ENCODE data around the gene ENDOV. TPM values are rescaled to one million over a fixed set of nuclear protein-coding genes. Genes with fewer than 3 reads are reported as not detected.

ENDOV gene
- total RNA-seq, 1 experiment from 2014 or later = 14.1 TPM

GRCh38 chr17:80482555-80483308, 67.8 kb downstream of the ENDOV start:
- ChIA-PET POLR2A (ENCODE audit: low non-redundant PET) (no interaction called here), CTCF (no interaction called here)
- no peak for DNase-seq (ENCODE audit: low spot score)
- H3K27me3 ChIP-seq (replicated peaks; ENCODE audit: insufficient read depth, low read depth, low read length, poor library complexity) = peaks cover 61% of the 10 kb centered on the region
- H3K36me3 ChIP-seq (ENCODE audit: insufficient read depth, low read length, poor library complexity, severe bottlenecking) = no peaks in the 10 kb centered on the region
- TF ChIP-seq EZH2 (IDR thresholded peaks at IDR 0.05; ENCODE audit: borderline replicate concordance, low read depth, low read length, poor library complexity, severe bottlenecking) = no peak
- TF ChIP-seq, protein P1, sequence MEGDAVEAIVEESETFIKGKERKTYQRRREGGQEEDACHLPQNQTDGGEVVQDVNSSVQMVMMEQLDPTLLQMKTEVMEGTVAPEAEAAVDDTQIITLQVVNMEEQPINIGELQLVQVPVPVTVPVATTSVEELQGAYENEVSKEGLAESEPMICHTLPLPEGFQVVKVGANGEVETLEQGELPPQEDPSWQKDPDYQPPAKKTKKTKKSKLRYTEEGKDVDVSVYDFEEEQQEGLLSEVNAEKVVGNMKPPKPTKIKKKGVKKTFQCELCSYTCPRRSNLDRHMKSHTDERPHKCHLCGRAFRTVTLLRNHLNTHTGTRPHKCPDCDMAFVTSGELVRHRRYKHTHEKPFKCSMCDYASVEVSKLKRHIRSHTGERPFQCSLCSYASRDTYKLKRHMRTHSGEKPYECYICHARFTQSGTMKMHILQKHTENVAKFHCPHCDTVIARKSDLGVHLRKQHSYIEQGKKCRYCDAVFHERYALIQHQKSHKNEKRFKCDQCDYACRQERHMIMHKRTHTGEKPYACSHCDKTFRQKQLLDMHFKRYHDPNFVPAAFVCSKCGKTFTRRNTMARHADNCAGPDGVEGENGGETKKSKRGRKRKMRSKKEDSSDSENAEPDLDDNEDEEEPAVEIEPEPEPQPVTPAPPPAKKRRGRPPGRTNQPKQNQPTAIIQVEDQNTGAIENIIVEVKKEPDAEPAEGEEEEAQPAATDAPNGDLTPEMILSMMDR (conservative IDR thresholded peaks at IDR 0.05; ENCODE audit: low read depth, low read length) = no peak
- H3K27ac ChIP-seq (ENCODE audit: low read depth, low read length, poor library complexity, severe bottlenecking) = no peak overlapping the region
- intact Hi-C loops (cut with micrococcal nuclease; ENCODE audit: unreplicated experiment) = no loop called here
- H3K9me3 ChIP-seq (ENCODE audit: low read depth, low read length, poor library complexity, severe bottlenecking) = no peaks in the 10 kb centered on the region
- BruUV-seq (replicated peaks) = no TSS peak
- H3K4me1 ChIP-seq (ENCODE audit: insufficient read depth, low read length, poor library complexity, severe bottlenecking) = peaks cover 7% of the 10 kb centered on the region
- H3K4me3 ChIP-seq (ENCODE audit: low read depth, low read length, poor library complexity, severe bottlenecking) = no peak overlapping the region

DNA sequence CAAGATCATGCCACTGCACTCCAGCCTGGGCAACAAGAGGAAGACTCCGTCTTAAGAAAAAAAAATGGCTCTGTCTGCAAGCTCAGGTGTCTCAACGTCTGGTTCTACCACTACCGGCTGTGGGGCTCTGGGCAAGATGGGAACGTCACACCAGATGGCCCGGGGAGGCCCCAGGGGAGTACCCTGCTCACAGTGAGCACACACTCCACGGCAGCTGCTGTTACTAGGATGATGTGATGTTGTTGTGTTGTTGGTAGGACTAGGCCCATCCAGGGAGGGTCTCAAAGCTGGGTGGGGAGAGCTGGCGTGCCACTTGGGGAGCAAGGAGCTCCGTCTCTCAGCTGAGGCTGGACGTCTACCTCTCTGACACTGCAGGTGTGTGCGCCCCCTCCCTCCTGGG, 70.9 kb downstream of the ENDOV start:
- ChIA-PET POLR2A (ENCODE audit: low non-redundant PET) (no interaction called here), CTCF (no interaction called here)
- no peak overlapping the region for H3K27ac ChIP-seq (ENCODE audit: low read depth, low read length, poor library complexity, severe bottlenecking)
- BruUV-seq (replicated peaks) = no TSS peak
- DNase-seq (ENCODE audit: low spot score) = no peak
- H3K9me3 ChIP-seq (ENCODE audit: low read depth, low read length, poor library complexity, severe bottlenecking) = no peaks in the 10 kb centered on the region
- intact Hi-C loops (cut with micrococcal nuclease; ENCODE audit: unreplicated experiment) = no loop called here
- no peaks in the 10 kb centered on the region for H3K4me1 ChIP-seq (ENCODE audit: insufficient read depth, low read length, poor library complexity, severe bottlenecking)
- no peak overlapping the region for H3K4me3 ChIP-seq (ENCODE audit: low read depth, low read length, poor library complexity, severe bottlenecking)
- TF ChIP-seq EZH2 (IDR thresholded peaks at IDR 0.05; ENCODE audit: borderline replicate concordance, low read depth, low read length, poor library complexity, severe bottlenecking) = no peak
- TF ChIP-seq, protein P1 (conservative IDR thresholded peaks at IDR 0.05; ENCODE audit: low read depth, low read length) = no peak
- no peaks in the 10 kb centered on the region for H3K36me3 ChIP-seq (ENCODE audit: insufficient read depth, low read length, poor library complexity, severe bottlenecking)
- H3K27me3 ChIP-seq (replicated peaks; ENCODE audit: insufficient read depth, low read depth, low read length, poor library complexity) = peaks cover 30% of the 10 kb centered on the region

DNA sequence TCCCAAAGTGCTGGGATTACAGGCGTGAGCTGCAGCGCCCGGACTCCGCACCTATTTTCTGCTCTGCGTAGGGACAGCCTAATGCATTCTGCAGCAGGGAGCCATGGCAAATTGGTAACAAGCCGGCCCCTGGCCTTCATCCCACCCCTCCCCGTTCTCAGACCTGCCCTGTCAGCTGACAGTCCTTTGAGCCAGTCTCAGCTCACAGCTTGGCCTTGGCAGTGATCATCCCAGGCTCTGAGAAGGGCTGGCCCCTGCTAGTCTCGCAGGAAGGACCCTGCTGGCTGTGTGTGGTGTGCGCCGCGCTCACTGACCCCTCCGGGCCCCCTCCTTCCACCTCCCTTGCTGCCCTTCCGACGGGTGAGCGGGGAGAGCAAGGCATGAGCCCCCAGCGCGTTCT, 71.7 kb downstream of the ENDOV start:
- intact Hi-C loops (cut with micrococcal nuclease; ENCODE audit: unreplicated experiment) = no loop called here
- BruUV-seq (replicated peaks) = no TSS peak
- CTCF ChIA-PET = no interaction called here
- POLR2A ChIA-PET (ENCODE audit: low non-redundant PET) = no interaction called here
- peaks cover 22% of the 10 kb centered on the region for H3K27me3 ChIP-seq (replicated peaks; ENCODE audit: insufficient read depth, low read depth, low read length, poor library complexity)
- H3K4me3 ChIP-seq (ENCODE audit: low read depth, low read length, poor library complexity, severe bottlenecking) = no peak overlapping the region
- no peak for TF ChIP-seq EZH2 (IDR thresholded peaks at IDR 0.05; ENCODE audit: borderline replicate concordance, low read depth, low read length, poor library complexity, severe bottlenecking)
- DNase-seq (ENCODE audit: low spot score) = no peak
- no peaks in the 10 kb centered on the region for H3K36me3 ChIP-seq (ENCODE audit: insufficient read depth, low read length, poor library complexity, severe bottlenecking)
- H3K4me1 ChIP-seq (ENCODE audit: insufficient read depth, low read length, poor library complexity, severe bottlenecking) = peaks cover 4% of the 10 kb centered on the region
- H3K9me3 ChIP-seq (ENCODE audit: low read depth, low read length, poor library complexity, severe bottlenecking) = no peaks in the 10 kb centered on the region
- no peak overlapping the region for H3K27ac ChIP-seq (ENCODE audit: low read depth, low read length, poor library complexity, severe bottlenecking)

- intact Hi-C loops (cut with micrococcal nuclease; ENCODE audit: unreplicated experiment) = no loop called here
- no peak for DNase-seq (ENCODE audit: low spot score)
- POLR2A ChIA-PET (ENCODE audit: low non-redundant PET) = interaction anchor here (0.9 kb wide), 1 partner anchor 9 kb away, joined by 3 read pairs; no protein-coding TSS in a partner anchor
Observed at GRCh38 chr17:80487511-80487910, 72.5 kb downstream of the ENDOV start.

More at GRCh38 chr17:80487511-80487910, 72.5 kb downstream of the ENDOV start:
- CTCF ChIA-PET = interaction anchor here (0.6 kb wide), 1 partner anchor 20 kb away, joined by 3 read pairs; no protein-coding TSS in a partner anchor
- no peaks in the 10 kb centered on the region for H3K36me3 ChIP-seq (ENCODE audit: insufficient read depth, low read length, poor library complexity, severe bottlenecking)
- BruUV-seq (replicated peaks) = no TSS peak
- no peak overlapping the region for H3K27ac ChIP-seq (ENCODE audit: low read depth, low read length, poor library complexity, severe bottlenecking)
- no peak overlapping the region for H3K4me3 ChIP-seq (ENCODE audit: low read depth, low read length, poor library complexity, severe bottlenecking)
- H3K27me3 ChIP-seq (replicated peaks; ENCODE audit: insufficient read depth, low read depth, low read length, poor library complexity) = peaks cover 14% of the 10 kb centered on the region
- H3K9me3 ChIP-seq (ENCODE audit: low read depth, low read length, poor library complexity, severe bottlenecking) = no peaks in the 10 kb centered on the region
- peaks cover 12% of the 10 kb centered on the region for H3K4me1 ChIP-seq (ENCODE audit: insufficient read depth, low read length, poor library complexity, severe bottlenecking)
- TF ChIP-seq, protein P1 (conservative IDR thresholded peaks at IDR 0.05; ENCODE audit: low read depth, low read length) = no peak
- no peak for TF ChIP-seq EZH2 (IDR thresholded peaks at IDR 0.05; ENCODE audit: borderline replicate concordance, low read depth, low read length, poor library complexity, severe bottlenecking)
